GM12872 (cell line): ENCODE results near the gene CDK7.

Experiments
- TF ChIP-seq, protein P1 (sequence below): IDR thresholded peaks from 3 replicates; pipeline ENCODE4 v1.5.1; 2011; ENCODE audit warnings: low read depth, mild to moderate bottlenecking, low read length, moderate library complexity; ENCODE audit not compliant: insufficient read depth

CDK7 gene

DNA sequence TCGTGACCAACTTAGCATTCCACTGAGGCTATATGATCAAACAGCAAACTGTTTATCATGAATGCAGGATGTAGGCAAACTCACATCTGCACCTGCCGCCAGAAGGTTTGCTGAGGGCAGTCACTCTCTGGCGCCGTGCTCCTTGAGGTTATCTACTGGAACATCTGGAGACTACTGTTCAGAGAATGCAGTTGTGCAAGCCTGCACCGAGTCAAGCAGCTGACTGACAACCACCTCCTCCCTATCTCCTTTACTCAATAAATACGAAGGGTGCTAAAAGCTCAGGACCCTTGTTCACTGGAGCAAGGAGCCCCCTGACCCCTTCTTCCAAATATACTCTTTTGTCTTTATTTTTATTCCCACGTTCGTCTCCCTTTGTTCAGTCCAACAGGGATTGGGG lies 70.8 kb downstream of the CDK7 start:
- TF ChIP-seq, protein P1, sequence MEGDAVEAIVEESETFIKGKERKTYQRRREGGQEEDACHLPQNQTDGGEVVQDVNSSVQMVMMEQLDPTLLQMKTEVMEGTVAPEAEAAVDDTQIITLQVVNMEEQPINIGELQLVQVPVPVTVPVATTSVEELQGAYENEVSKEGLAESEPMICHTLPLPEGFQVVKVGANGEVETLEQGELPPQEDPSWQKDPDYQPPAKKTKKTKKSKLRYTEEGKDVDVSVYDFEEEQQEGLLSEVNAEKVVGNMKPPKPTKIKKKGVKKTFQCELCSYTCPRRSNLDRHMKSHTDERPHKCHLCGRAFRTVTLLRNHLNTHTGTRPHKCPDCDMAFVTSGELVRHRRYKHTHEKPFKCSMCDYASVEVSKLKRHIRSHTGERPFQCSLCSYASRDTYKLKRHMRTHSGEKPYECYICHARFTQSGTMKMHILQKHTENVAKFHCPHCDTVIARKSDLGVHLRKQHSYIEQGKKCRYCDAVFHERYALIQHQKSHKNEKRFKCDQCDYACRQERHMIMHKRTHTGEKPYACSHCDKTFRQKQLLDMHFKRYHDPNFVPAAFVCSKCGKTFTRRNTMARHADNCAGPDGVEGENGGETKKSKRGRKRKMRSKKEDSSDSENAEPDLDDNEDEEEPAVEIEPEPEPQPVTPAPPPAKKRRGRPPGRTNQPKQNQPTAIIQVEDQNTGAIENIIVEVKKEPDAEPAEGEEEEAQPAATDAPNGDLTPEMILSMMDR: no peak

DNA sequence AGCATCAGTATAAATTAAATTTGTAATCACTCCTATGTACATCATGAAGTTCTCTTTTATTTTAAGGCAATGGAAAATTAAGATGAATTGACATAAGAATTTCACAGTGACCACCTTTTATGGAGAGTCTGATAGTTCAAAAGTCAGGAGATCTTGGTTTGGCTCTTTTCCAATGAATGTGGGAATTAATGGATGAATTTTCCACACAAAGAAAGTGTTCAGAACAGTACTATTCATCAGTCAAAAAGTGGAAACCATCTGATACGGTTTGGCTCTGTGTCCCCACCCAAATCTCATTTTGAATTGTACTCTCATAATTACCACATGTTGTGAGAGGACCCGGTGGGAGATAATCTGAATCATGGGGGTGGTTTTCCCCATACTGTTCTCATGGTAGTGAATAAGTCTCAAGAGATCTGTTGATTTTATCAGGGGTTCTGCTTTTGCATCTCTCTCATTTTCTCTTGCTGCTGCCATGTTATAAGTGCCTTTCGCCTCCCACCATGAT lies 73.4 kb downstream of the CDK7 start:
- TF ChIP-seq, protein P1: no peak

DNA sequence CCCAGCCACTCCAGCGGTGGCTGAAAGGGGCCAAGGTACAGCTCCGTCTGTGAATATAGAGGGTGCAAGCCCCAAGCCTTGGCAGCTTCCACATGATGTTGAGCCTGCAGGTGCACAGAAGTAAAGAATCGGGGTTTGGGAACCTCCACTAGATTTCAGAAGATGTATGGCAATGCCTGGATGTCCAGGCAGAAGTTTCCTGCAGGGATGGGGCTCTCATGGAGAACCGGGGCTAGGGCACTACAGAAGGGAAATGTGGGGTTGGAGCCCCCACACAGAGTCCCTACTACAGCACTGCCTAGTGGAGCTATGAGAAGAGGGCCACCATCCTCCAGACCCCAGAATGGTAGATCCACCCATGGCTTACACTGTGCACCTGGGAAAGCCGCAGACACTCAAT lies 74.7 kb downstream of the CDK7 start:
- TF ChIP-seq, protein P1: no peak

DNA sequence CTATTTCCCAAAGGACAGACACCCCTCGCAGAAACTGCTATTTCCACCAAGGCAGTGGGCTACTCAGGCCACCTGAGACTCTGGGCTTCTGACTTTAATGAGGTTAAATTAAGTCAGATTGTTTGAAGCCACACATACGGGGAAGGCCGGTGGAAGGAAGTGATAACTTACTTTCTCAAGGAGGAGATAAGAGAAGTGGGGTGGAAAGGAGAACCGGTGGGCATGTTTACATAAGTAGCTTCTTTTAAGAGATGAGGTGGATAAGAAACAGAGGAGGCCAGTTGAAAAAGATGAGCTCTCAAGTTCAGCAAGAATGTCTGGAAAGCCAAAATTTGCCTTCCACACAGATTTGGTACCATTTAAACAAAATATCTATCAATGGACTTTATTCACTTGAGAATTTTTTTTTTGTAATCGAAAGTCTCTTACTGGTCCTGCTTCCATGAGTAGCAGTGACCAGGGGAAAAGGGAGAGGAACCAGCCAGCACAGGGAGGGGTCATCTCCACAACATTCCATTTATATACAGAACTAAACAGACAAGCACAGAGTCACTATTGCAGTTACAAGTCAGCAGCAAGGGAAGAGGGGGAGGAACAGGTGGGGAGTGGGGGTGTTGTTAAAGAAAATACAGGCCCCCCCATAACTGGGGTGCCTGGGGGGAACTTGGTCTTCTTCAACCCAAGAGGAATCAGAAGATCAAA lies 77.9 kb downstream of the CDK7 start:
- TF ChIP-seq, protein P1: no peak

DNA sequence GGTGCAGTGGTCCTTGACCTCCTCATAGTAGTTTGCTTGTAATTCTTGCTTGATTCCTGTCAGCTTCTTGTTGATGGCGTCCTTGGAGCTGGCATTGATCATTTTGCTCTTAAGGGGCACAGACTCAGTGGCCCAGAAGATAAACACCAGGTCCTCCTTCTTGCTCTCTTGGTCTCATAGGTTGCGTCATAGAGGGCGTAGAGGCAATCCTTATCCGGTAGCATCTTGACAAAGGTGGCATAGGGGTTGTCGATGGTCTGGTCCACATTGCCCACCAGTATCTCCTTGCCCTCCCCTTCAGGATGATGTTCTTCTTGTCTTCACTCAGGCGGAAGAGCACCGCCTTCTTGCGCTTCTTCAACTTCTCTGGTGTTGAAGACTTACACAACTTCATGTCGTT lies 78.7 kb downstream of the CDK7 start:
- TF ChIP-seq, protein P1: no peak

DNA sequence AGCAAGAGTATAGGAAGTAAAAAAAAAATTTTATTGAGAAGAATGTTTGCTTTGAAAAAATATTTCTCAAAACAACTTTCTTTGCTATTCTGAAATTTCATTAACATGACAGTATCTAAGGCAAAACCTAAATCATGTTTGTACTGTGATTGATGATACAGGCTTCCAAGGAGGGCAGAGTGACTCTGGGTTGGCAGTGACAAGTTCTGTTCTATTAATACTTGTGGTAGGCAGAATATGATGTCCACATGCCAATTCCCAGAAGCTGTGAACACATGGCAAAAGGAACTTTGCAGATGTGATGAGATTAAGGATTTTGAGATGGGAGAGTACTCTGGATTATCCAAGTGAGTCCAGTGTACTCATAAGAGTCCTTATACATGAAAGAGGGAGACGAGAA lies 81.3 kb downstream of the CDK7 start:
- TF ChIP-seq, protein P1: no peak

DNA sequence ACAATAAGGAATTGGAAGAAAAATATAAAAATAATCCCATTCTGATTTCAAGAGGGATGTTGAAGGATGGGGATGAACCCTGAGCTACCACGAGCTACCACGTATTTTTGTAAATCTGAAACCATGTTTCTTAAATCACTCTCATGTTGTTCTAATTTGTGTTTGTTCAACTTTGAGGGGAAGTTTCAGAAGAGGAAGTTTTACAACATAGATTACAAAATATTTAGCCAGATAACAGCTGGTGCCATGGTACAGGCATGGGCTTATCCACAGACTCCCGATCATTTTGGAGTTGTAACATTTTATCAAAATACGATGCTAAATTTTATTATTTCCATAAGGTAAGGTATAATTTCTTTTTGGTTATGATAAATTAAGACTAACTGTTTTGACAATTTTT lies 82.7 kb downstream of the CDK7 start:
- TF ChIP-seq, protein P1: no peak
